NOMO-1 treated with dmso at 0.1 percent for 144 hours (cell line): ENCODE measurements around the gene LRRC45.
"Not testable (repeated sequence)": the region's sequence is repeated elsewhere in the genome, so short reads cannot be mapped to it uniquely, and the experiment has no call there.

Experiments used
- DNase-seq: peaks from one replicate; lab custom pipeline; 2025; ENCODE audit not compliant: unreplicated experiment; lab: John Stamatoyannopoulos, UW

LRRC45 gene

GRCh38 chr17:82033359-82034085, 10.4 kb downstream of the LRRC45 start:
- DNase-seq = no peak

DNA sequence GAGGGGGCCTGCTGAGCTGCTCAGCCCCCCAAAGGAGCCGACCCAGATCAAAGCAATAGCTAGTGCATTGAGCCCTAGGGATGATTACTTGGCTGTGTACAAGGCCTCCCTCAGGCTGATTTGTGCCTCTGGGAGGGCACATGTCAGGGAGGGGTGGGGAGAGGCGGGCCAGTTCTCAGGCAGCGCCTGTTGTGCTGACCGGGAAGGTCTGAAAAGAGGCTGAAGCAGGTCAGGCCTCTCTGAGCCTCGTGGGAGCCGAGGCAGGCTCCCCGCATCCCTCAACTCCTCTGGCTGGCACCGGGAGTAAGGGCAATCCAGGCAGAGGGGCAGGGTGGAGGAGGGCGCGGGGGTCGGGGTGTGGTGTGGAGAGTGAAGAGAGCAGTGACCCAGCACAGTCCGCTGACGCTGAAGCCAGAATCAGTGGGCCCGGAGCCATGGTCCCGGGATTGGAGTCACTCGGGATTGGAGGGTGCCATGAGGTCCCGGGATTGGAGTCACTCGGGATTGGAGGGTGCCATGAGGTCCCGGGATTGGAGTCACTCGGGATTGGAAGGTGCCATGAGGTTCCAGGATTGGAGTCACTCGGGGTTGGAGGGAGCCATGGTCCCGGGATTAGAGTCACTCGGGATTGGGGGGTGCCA, 11.4 kb downstream of the LRRC45 start:
- no peak for DNase-seq

- no peak for DNase-seq
These were observed 12.4 kb downstream of the LRRC45 start for GRCh38 chr17:82035488-82035887.

DNA sequence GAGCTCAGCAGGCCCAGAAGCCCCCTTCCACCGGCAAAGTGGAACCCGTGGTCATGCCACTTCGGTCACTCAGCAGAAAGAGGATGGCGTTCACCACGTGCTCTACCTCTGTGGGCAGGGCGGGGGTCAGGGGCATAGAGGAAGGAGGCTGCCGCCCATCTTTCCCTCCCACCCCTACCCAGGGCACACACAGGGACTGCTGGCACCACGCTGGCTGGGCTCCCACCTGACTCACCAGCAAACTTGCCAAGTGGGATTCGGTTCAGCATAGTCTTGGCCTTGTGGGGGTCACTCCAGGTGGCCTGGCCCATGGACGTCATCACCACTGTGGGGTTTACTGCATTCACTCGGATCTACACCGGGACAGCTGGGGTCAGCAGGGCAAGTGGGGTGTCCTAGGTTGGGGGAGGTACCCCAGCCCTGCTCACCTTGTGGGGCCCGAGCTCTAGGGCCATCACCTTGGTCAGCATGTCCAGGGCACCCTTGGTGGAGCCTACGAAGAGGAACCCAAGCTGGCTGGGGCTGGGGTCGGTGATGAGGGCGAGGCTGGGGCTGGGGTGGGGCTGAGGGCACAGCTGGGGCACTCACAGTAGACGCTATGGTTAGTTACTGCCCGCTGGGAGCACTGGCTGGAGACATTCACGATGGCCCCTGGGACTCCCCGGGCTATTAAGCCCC, 13.0 kb downstream of the LRRC45 start:
- no peak for DNase-seq

- DNase-seq = no peak
These were observed 13.6 kb downstream of the LRRC45 start for GRCh38 chr17:82036634-82037091.

DNA sequence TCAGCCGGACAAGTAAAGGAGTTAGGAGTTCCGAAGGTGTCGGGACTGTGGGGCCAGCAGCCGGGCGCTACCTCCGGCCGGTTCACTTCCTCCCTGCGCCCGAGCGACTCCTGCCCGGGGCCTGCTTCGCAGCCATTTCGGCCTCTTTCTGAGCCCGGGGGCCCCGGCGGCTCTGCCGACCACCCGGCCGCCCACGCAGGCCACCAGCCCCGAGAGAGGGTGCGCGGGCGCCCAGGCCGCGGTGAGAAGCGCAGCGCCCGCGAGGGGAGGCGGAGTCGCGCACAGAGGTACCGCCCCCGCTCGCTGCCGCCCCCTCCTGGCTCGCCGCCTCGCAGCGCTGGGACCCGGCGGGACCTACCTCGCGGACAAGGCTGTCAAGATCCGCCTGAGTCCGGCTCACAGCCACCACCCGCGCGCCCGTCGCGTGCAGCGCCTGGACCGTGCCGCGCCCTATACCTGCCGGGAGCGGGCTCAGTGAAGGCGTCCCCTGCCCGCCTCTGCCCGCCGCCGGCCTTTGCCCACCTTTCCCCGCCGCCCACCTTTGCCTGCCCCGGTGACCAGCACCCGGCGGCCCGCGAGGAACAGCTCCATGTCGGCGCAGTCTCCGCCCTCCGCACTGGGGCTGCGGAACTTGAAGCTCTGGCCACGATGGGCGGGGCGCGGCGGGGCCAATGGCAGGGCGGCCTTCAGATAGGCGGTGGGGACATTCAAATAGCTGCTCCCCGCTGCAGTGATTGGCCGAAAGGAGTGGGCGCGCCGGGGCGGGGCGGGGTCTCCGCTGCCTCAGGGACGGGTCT, 14.2 kb downstream of the LRRC45 start, which contains the start of gene DCXR:
TSS of gene DCXR (minus strand) at position 606 of the 797 bp plus-strand sequence. CDS start at position 591, 15 bp downstream.
- peak; percentile 93 for DNase-seq

GRCh38 chr17:82037889-82038195, 14.7 kb downstream of the LRRC45 start:
- DNase-seq = no peak

- DNase-seq = not testable (repeated sequence)
These were observed 15.8 kb downstream of the LRRC45 start for GRCh38 chr17:82038796-82039409.

- no peak for DNase-seq
These were observed 16.7 kb downstream of the LRRC45 start for GRCh38 chr17:82039695-82040299.

DNA sequence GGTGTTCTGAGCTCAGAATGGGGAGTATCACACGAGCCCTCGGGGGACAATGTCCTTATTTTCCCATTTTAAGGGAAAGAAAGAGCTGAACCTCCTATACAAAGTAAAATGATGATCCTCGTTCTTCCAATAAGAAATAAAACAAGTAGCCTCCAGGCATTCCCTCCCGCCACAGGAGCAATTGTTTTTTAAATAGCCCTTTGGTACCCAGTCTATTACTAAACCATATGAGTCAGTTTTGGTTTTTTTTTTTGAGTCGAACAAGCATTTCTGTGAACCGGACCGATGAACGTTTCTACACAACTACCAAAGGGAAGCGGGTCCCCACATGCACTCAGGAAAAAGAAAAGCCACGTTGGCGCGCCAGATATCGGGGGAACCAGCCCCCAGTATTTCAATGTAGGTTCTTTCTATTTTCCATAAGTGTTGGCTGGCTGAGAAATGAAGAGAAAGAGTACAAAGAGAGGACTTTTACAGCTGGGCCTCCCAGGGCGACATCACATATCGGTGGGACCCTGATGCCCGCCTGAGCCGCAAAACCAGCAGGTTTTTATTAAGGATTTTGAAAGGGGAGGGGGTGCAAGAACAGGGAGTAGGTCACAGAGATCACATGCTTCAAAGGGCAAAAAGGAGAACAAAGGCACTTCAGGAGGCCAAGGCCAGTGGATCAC, 18.2 kb downstream of the LRRC45 start:
- DNase-seq = no peak

DNA sequence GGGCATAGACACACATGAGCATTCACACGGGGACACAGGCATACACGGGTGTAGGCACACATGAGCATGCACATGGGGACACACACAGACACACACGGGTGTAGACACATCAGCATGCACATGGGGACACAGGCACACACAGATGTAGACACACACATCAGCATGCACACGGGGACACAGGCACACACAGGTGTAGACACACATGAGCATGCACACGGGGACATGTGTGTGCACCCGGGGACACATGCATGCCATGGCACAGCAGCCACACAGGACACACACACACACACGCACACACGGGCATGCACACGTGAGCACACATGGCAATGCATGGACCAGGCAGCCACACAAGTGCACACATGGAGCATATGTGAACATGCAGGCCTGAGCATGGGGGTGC, 19.5 kb downstream of the LRRC45 start:
- no peak for DNase-seq

DNA sequence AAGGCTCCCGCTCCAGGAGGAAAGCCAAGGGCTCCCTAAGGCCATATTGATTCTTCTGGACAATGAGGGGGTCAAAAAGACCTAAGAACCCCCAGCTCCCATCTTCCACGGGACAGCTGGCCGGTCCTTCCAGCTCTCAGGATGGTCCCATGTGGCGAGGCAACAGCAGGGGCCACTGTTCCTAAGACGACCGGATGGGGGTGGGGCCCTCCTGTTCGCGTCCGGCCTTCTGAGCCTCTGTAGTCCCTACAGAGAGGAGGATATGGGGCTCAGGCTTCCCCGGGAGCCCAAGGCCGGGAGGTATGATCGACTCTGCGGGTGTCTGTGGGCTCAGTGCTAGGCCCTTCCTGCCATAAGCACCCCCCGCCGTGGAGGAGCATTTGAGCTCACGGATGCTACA, 20.4 kb downstream of the LRRC45 start:
- no peak for DNase-seq

- DNase-seq = no peak
These were observed 22.9 kb downstream of the LRRC45 start for GRCh38 chr17:82045936-82046484.

DNA sequence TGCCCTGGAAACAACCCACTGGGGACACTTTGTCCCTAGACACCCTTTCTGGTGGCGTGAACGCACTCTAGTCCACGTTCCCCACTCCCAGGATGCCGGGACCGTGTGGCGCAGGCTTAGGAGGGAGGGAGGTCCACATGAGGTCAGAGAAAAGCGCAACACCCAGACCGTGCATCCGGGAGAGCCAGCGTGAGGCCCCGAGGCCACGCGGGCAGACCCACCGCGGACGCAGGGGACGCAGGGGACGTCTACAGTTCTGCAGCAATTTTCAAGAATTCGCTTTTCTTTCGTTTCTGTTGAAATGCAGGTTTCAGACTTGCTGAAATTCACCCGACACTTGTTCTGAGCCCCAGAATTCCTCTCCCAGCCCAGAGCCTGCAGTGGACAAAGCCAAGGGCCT, 23.8 kb downstream of the LRRC45 start:
- DNase-seq = no peak

- DNase-seq = no peak
These were observed 24.3 kb downstream of the LRRC45 start for GRCh38 chr17:82047379-82047778.

DNA sequence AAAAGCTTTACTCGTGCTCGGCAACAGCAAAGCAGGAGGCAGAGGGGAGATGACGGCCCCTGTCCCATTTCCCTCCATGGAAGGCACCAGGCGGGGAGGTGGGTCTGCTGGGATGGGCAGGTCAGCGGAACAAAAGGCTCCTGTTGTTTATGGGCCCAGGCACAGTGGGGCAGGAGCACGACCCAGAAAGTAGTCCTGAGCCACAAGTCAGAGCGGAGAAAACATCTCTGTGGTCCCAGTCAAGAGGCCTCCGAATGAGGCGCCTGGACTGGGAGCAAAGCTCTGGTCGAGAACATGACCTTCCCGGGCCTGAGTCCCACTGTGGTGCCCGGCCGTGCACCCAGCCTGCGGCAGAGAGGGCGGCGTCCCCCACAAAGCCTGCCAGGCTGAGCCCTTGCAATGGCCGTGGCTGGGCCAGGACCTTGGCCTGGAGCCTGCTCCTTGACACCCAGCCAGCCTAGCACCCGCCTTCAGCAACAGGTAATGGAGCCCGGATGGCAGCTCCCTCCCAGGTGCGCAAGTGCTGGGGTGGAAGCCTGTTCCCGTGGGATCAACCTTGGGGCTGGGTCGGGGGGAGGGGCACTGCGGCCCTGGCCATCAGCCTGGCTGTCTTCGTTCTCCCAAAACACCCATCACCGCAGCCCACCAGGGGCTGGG, 24.9 kb downstream of the LRRC45 start:
- no peak for DNase-seq

GRCh38 chr17:82048571-82048971, 25.5 kb downstream of the LRRC45 start:
- no peak for DNase-seq

- no peak for DNase-seq
These were observed 26.0 kb downstream of the LRRC45 start for GRCh38 chr17:82049106-82049505.

- DNase-seq = no peak
These were observed 26.4 kb downstream of the LRRC45 start for GRCh38 chr17:82049521-82049971.
